Peyer's patch (tissue), 4 donors: ENCODE data around the gene MDFIC2. TPM values are rescaled to one million over a fixed set of nuclear protein-coding genes. Genes with fewer than 3 reads are reported as not detected.

ENCODE experiments used
- DNase-seq, 3 donors: peaks; one replicate each; pipeline ENCODE4 v3.0.0-alpha.2; 2017 to 2019
- H3K27ac ChIP-seq, 4 donors: fragments of 200-600 bp; sonication (generic); one replicate each; pipeline ENCODE4 v1.5.1; 2016 to 2019
- H3K27me3 ChIP-seq, 2 donors: fragments of 200-600 bp; sonication (generic); one replicate each; pipeline ENCODE4 v1.5.1; 2019
- H3K36me3 ChIP-seq, 3 donors: fragments of 200-600 bp; sonication (generic); one replicate each; pipeline ENCODE4 v1.5.1; 2016 to 2019
- H3K4me1 ChIP-seq, 4 donors: fragments of 200-600 bp; sonication (generic); one replicate each; pipeline ENCODE4 v1.5.1; 2016 to 2019
- H3K4me3 ChIP-seq, 4 donors: fragments of 200-600 bp; sonication (generic); 1 replicate in 3 of 4; 2 replicates in 1 of 4; pipeline ENCODE4 v1.5.1; 2016 to 2019; ENCODE audit warnings: mild to moderate bottlenecking in 1 of 4
- H3K9me3 ChIP-seq, 4 donors: fragments of 200-600 bp; sonication (generic); one replicate each; pipeline ENCODE4 v1.5.1; 2016 to 2019; ENCODE audit warnings: mild to moderate bottlenecking in 1 of 4
- POLR2A ChIP-seq, 2 donors: fragments of 450-650 bp; IDR thresholded peaks; one replicate each; pipeline ENCODE4 v1.5.1; 2017; ENCODE audit warnings: antibody characterized with exemption in 2 of 2, mild to moderate bottlenecking in 2 of 2, moderate library complexity in 2 of 2
- total RNA-seq, 4 donors: library from RNA; depleted of rRNA; stranded (reverse); fragments of >200 nt; gene quantifications; one replicate each; pipeline ENCODE4 v1.1.0, GENCODE V29; 2016
- TF ChIP-seq, protein P1 (sequence below), 6 experiments: fragments of 450-650 bp in 4 of 6; fragments of 200-600 bp in 2 of 6; sonication (generic) in 1 of 6; IDR thresholded peaks; one replicate each; pipeline ENCODE4 v1.5.1; 2017 to 2019; ENCODE audit warnings: antibody characterized with exemption in 6 of 6, mild to moderate bottlenecking in 3 of 6, moderate library complexity in 1 of 6

MDFIC2 gene
- total RNA-seq, 4 donors from 2014 or later: not detected

DNA sequence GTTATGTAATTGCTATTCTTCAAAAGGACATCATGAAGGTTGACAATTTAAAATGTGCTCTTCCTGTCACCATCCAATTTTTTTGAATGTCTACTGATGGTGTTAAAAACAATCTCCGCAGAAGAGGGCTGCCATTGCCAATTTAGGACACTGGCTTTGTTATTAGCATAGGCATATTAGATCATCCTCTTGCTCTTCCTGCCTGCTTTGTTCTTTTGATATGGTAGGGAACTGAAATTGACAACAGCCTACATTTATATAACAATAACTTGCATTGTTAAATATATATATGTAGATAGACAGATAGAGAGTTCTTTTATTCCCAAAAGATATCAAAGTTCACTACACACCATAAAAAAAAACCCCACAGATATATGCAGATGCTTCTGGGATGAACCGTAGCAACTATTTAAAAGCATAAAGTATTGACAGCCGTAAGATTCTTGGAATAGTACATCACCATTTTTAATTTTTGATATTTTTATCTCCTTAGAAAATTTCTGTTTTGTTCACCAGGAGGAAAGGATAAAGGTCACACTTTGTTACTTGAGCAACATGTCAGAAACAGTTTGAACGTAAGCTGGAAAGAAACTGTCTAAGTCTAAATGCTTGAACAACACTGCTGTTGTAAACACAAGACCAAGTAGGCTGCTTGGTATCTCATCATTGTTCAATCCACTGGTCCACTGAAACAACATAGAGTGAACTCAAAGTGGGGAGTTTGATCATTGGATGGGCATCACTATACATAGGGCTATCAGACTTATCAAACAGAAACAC lies 66.5 kb downstream of the MDFIC2 start:
- Histone ChIP-seq H3K27me3 (no peaks in the 10 kb centered on the region), H3K4me1 (no peaks in the 10 kb centered on the region), H3K36me3 (no peaks in the 10 kb centered on the region), H3K9me3 (no peaks in the 10 kb centered on the region), H3K27ac (no peak overlapping the region), H3K4me3 (no peak overlapping the region)
- no peak for DNase-seq
- TF ChIP-seq, protein P1, sequence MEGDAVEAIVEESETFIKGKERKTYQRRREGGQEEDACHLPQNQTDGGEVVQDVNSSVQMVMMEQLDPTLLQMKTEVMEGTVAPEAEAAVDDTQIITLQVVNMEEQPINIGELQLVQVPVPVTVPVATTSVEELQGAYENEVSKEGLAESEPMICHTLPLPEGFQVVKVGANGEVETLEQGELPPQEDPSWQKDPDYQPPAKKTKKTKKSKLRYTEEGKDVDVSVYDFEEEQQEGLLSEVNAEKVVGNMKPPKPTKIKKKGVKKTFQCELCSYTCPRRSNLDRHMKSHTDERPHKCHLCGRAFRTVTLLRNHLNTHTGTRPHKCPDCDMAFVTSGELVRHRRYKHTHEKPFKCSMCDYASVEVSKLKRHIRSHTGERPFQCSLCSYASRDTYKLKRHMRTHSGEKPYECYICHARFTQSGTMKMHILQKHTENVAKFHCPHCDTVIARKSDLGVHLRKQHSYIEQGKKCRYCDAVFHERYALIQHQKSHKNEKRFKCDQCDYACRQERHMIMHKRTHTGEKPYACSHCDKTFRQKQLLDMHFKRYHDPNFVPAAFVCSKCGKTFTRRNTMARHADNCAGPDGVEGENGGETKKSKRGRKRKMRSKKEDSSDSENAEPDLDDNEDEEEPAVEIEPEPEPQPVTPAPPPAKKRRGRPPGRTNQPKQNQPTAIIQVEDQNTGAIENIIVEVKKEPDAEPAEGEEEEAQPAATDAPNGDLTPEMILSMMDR (IDR thresholded peaks at IDR 0.05): no peak
- no peak for TF ChIP-seq POLR2A (IDR thresholded peaks at IDR 0.05)

DNA sequence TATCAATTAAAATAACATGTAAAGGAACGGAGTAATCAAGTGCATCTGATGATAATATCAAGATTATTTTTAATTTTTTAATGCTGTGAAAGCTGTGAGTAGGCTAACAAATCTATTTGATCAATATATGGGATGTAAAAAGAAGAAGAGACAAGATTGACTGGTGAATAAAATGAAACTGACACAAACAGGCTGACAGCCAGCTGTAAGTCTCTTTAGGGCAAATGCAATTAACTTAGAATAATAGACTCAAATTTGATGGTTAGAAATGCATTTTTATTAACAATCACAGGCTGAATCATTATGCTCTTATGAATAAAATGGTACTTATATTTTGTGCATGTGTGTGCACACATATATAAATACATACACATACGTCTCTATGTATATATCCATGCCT lies 68.0 kb downstream of the MDFIC2 start:
- Histone ChIP-seq H3K9me3 (no peaks in the 10 kb centered on the region), H3K4me3 (no peak overlapping the region), H3K27ac (no peak overlapping the region), H3K27me3 (no peaks in the 10 kb centered on the region), H3K4me1 (no peaks in the 10 kb centered on the region), H3K36me3 (no peaks in the 10 kb centered on the region)
- DNase-seq: no peak
- no peak for TF ChIP-seq POLR2A (IDR thresholded peaks at IDR 0.05)

DNA sequence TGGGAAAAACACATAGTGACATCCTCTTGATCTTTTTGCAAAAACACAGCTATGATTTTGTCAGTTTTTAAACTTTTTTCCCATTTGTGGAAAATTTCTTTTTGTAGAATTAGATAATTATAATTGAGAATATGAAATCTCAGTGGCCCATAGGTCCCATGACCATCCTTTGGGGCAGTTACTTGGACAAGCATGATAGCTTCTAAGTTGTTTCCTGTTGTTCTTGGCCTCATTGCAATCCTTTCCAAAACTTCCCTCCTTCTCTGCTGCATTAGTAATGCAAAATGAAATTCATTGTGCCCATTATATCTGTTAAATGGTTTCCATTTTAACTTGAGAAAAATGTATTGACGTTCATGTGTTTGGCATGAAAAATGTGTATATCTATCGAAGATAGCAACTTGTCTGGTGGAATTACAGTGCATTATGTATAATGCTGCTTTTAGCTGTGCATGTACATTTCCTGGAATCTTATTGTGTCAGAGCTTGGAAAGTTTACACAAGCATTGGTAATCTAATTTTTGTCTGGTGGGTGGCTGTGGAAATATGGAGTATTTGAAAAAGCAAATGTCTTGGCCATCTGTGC lies 70.0 kb downstream of the MDFIC2 start:
- Histone ChIP-seq H3K4me3 (no peak overlapping the region), H3K9me3 (no peaks in the 10 kb centered on the region), H3K4me1 (no peaks in the 10 kb centered on the region), H3K36me3 (no peaks in the 10 kb centered on the region), H3K27me3 (no peaks in the 10 kb centered on the region), H3K27ac (no peak overlapping the region)
- no peak for DNase-seq
- TF ChIP-seq, protein P1 (IDR thresholded peaks at IDR 0.05): no peak
- no peak for TF ChIP-seq POLR2A (IDR thresholded peaks at IDR 0.05)

DNA sequence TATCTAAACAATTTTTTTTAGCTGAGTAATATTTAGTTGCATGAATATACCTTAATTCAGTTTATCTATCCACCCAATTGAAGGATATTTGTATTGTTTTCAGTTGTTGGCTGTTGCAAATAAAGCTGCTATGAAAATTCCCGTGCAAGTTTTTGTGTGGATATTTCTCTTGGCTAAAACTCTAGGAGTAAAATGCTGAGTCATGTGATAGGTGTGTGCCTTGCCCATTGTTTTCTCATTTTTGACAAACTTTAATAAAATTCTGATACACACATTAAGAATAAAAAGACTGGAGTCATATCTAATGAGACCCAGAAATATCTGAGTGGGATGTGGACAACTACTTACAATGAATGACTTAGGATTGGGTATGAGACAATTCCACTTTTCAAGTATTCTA lies 78.6 kb downstream of the MDFIC2 start:
- Histone ChIP-seq H3K4me1 (no peaks in the 10 kb centered on the region), H3K27ac (no peak overlapping the region), H3K27me3 (no peaks in the 10 kb centered on the region), H3K36me3 (no peaks in the 10 kb centered on the region), H3K9me3 (no peaks in the 10 kb centered on the region), H3K4me3 (no peak overlapping the region)
- TF ChIP-seq, protein P1 (IDR thresholded peaks at IDR 0.05): no peak
- TF ChIP-seq POLR2A (IDR thresholded peaks at IDR 0.05): no peak
- no peak for DNase-seq

DNA sequence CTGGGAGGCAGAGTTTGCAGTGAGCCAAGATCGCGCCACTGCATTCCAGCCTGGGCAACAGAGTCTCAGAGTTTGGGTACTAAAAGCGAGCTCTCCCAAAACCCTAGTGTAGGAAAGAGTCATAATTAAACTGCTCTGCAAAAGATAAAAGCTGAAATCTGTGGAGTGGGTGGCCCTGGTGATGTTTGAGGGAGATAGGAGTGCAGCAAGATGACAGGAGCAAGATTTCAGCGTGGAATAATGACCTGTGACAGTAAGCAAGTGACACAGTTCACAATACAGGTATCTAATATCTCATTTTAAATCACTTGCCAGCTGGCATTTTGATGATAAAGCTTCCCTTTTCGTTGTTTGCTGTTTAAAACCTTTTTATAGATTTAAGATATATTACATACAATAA lies 79.3 kb downstream of the MDFIC2 start:
- no peak for DNase-seq
- Histone ChIP-seq H3K27me3 (no peaks in the 10 kb centered on the region), H3K4me3 (no peak overlapping the region), H3K4me1 (no peaks in the 10 kb centered on the region), H3K9me3 (no peaks in the 10 kb centered on the region), H3K27ac (no peak overlapping the region), H3K36me3 (no peaks in the 10 kb centered on the region)
- TF ChIP-seq POLR2A (IDR thresholded peaks at IDR 0.05): no peak
- TF ChIP-seq, protein P1 (IDR thresholded peaks at IDR 0.05): no peak

DNA sequence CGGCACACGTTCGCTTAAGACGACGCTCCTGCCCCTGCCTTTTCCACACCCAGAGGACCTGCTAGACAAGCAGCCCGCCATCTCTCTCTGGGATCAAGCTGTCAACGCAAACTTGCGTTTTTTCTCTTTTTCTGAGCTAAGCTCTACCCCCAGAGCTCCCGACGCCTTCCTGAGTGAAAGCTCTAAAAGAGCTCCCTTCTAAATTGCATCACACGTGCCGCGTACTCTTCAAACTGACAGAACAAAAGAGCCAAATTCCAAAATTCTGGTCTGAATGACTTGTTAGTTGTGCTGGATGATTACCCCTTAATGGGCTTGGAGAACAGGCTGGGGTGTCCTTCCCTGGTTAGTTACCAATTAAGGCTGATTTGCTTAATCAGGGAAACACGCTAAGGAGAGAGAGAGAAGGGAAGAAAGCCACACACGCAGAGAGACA lies 81.2 kb downstream of the MDFIC2 start:
- H3K9me3 ChIP-seq: no peaks in the 10 kb centered on the region
- no peak for DNase-seq
- no peak overlapping the region for H3K27ac ChIP-seq
- H3K36me3 ChIP-seq: no peaks in the 10 kb centered on the region
- no peaks in the 10 kb centered on the region for H3K4me1 ChIP-seq
- no peak overlapping the region for H3K4me3 ChIP-seq
- no peaks in the 10 kb centered on the region for H3K27me3 ChIP-seq
- no peak for TF ChIP-seq POLR2A (IDR thresholded peaks at IDR 0.05)
- TF ChIP-seq, protein P1 (IDR thresholded peaks at IDR 0.05): no peak
